ENCODE measurements around the gene ARID5A. TPM values are rescaled to one million over a fixed set of nuclear protein-coding genes. Genes with fewer than 3 reads are reported as not detected.
A peak's percentile ranks its signal among the peaks of the same experiment; 100 is the strongest.

ARID5A gene
- total RNA-seq, 1 donor from 2014 or later, result 38.8 TPM

DNA sequence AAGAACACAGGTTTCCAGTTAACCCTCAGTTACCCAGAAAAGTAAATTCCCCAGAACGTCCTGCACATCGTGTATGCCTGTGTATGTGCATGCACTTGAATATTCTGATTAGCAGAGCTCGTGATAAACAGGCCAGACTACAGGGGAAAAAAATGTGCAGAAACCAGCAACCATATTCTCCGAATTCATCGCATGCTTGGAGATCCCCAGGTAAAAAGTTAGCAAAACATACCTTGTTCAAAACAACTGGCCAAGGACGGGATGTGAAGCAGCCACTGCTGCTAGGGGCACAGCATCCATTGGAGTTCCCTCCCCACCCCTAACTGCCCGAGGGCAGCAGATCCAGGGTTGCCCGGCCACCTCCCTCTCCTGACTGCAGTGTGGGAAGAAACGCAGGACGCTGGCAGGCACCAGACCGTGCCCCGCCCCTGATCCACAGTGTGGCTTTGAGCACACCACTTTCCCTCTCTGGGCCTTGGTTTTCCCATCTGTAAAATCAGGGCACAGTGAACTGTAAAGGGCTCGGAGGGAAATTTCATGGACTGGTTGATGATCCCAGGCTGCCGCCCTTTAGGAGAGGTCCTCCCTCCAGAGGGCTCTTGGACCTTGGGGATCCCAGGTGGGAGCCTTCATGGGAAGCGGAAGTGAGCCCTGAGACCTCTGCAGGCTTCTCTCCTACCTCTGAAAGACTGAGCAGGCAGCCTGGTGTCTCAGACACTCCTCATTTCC lies 11.9 kb upstream of the ARID5A start:
- no peaks in the 10 kb centered on the region for H3K36me3 ChIP-seq (ENCODE audit: control insufficient read depth, insufficient read depth, low read length)
- no peak for TF ChIP-seq CTCF (IDR thresholded peaks at IDR 0.05; ENCODE audit: insufficient read depth, low read length, poor library complexity, severe bottlenecking)
- H3K4me3 ChIP-seq (ENCODE audit: low read depth, low read length), result no peak overlapping the region
- H3K27me3 ChIP-seq (ENCODE audit: control insufficient read depth, insufficient read depth, low read length), result peaks cover 6% of the 10 kb centered on the region
- DNase-seq (ENCODE audit: low read depth), result no peak

GRCh38 chr2:96525211-96525507 lies 11.4 kb upstream of the ARID5A start:
- peaks cover 6% of the 10 kb centered on the region for H3K27me3 ChIP-seq (ENCODE audit: control insufficient read depth, insufficient read depth, low read length)
- DNase-seq (ENCODE audit: low read depth), result no peak
- no peak overlapping the region for H3K4me3 ChIP-seq (ENCODE audit: low read depth, low read length)
- TF ChIP-seq CTCF (IDR thresholded peaks at IDR 0.05; ENCODE audit: insufficient read depth, low read length, poor library complexity, severe bottlenecking), result no peak
- H3K36me3 ChIP-seq (ENCODE audit: control insufficient read depth, insufficient read depth, low read length), result no peaks in the 10 kb centered on the region

DNA sequence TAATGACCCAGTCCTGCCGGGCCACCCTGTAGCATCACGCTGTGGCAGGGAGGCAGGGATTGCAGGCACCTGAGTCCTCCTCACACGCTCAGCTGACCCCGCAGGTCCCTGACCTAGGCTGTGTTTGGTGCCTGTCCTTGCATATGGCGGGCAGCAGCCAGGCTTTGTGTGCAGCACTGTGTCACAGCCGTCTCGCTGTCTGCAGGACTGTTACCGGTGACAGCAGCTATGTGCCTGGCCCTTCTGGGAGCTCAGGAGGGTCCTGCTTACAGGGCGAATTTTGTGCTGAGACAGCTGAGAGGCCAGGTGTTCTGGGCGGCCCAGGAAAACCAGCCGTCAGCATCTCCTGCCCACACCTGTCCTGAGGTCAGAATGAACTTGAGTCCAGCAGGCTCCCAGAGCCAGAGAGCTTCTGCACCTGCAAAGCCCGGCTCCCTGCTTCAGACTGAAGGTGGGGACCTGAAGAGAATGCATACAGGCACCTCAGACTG lies 10.4 kb upstream of the ARID5A start:
- no peak overlapping the region for H3K4me3 ChIP-seq (ENCODE audit: low read depth, low read length)
- no peak for DNase-seq (ENCODE audit: low read depth)
- H3K36me3 ChIP-seq (ENCODE audit: control insufficient read depth, insufficient read depth, low read length), result no peaks in the 10 kb centered on the region
- TF ChIP-seq CTCF (IDR thresholded peaks at IDR 0.05; ENCODE audit: insufficient read depth, low read length, poor library complexity, severe bottlenecking), result no peak
- H3K27me3 ChIP-seq (ENCODE audit: control insufficient read depth, insufficient read depth, low read length), result peaks cover 6% of the 10 kb centered on the region

DNA sequence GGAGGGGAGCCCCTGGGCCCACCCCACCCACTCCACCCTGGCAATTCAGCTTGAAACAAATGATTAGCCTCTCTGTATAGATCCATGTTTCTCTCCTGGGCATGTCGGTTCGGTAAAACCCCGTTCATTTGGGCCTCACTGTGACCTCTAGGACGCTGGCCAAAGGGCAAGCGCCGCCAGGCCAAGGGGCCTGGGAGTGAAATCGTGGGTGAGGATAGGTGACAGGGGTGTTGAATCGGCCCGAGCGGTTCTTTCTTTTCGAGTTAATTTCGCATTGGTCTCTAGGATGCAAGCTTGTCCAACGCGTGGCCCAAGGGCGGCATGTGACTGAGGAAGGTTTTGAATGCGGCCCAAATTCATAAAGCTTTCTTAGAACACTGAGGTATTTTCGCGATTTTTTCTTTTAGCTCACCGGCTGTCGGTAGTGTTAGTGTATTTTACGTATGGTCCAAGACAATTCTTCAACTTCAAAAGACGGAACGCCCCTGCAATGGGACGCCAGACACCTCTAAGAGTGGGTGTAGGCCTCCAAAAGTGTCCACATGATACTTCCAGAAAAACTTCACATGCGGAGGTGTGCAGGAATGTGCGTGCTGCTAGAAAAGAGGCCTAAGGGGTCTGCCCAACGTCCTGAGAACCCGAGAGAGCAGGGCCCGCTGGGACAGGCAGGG lies 9.8 kb upstream of the ARID5A start:
- Histone ChIP-seq H3K27me3 (ENCODE audit: control insufficient read depth, insufficient read depth, low read length) (peaks cover 6% of the 10 kb centered on the region), H3K36me3 (ENCODE audit: control insufficient read depth, insufficient read depth, low read length) (no peaks in the 10 kb centered on the region), H3K4me3 (ENCODE audit: low read depth, low read length) (peak overlapping the region; percentile 33)
- no peak for DNase-seq (ENCODE audit: low read depth)
- TF ChIP-seq CTCF (IDR thresholded peaks at IDR 0.05; ENCODE audit: insufficient read depth, low read length, poor library complexity, severe bottlenecking), result no peak

GRCh38 chr2:96527286-96528005 lies 9.1 kb upstream of the ARID5A start:
- no peak for DNase-seq (ENCODE audit: low read depth)
- H3K4me3 ChIP-seq (ENCODE audit: low read depth, low read length), result peak overlapping the region; percentile 33
- peaks cover 6% of the 10 kb centered on the region for H3K27me3 ChIP-seq (ENCODE audit: control insufficient read depth, insufficient read depth, low read length)
- H3K36me3 ChIP-seq (ENCODE audit: control insufficient read depth, insufficient read depth, low read length), result no peaks in the 10 kb centered on the region
- TF ChIP-seq CTCF (IDR thresholded peaks at IDR 0.05; ENCODE audit: insufficient read depth, low read length, poor library complexity, severe bottlenecking), result peak; percentile 59

Measured in kidney epithelial cell (primary cell).